ENCODE results near the gene MATN4. TPM values are rescaled to one million over a fixed set of nuclear protein-coding genes. Genes with fewer than 3 reads are reported as not detected.

Gene MATN4
- total and polyA plus RNA-seq, 2 of the 13 experiments (the other 11 are each of a cell fraction or from before 2014, with no cell fraction given), result not detected

DNA sequence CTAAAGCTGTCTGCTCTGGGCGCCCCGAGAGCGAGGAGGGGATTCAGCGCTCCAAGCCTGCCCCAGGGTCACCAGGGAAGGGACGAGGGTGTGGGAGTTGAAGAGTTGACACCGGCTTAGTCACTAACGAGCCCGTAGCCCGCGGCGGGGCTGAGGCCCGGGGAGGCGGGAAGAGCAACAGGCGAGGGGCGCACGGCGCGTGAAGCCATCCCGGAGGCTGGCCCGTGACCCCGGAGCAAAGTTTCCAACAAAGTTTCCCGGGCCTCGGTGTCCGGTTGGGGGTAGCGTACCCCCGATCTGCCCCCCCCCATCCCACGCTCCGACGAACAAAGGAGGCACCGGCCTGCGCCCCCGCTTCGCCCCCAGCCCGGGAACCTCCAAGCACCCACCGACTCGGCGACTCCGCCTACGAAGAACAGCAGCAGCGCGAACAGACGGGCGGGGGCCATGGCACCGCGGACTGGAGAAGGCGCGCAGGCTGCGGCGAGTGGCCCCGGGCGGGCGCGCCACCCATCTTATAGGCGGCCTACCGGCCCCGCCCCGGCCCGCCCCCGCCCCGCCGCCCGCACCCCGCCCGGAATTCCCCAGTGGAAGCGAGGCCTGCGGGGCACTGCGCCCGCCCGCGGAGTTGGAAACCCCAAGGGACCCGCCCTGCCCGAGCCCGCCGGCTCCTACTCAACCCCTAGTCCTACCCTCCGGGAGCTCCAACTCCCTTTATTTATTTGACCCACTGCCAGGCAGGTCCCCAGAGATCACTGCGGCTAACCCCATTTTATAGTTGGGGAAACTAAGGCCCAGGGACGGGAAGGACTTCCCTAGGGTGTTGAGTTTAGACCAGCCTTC lies 40.1 kb upstream of the MATN4 start, which contains the start of gene SDC4 (continued):
- TF ChIP-seq, protein P1, sequence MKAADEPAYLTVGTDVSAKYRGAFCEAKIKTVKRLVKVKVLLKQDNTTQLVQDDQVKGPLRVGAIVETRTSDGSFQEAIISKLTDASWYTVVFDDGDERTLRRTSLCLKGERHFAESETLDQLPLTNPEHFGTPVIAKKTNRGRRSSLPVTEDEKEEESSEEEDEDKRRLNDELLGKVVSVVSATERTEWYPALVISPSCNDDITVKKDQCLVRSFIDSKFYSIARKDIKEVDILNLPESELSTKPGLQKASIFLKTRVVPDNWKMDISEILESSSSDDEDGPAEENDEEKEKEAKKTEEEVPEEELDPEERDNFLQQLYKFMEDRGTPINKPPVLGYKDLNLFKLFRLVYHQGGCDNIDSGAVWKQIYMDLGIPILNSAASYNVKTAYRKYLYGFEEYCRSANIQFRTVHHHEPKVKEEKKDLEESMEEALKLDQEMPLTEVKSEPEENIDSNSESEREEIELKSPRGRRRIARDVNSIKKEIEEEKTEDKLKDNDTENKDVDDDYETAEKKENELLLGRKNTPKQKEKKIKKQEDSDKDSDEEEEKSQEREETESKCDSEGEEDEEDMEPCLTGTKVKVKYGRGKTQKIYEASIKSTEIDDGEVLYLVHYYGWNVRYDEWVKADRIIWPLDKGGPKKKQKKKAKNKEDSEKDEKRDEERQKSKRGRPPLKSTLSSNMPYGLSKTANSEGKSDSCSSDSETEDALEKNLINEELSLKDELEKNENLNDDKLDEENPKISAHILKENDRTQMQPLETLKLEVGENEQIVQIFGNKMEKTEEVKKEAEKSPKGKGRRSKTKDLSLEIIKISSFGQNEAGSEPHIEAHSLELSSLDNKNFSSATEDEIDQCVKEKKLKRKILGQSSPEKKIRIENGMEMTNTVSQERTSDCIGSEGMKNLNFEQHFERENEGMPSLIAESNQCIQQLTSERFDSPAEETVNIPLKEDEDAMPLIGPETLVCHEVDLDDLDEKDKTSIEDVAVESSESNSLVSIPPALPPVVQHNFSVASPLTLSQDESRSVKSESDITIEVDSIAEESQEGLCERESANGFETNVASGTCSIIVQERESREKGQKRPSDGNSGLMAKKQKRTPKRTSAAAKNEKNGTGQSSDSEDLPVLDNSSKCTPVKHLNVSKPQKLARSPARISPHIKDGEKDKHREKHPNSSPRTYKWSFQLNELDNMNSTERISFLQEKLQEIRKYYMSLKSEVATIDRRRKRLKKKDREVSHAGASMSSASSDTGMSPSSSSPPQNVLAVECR (CRISPR knock-in tag; IDR thresholded peaks at IDR 0.05; ENCODE audit: borderline replicate concordance), result peak; percentile 78
- TF ChIP-seq, protein P2, sequence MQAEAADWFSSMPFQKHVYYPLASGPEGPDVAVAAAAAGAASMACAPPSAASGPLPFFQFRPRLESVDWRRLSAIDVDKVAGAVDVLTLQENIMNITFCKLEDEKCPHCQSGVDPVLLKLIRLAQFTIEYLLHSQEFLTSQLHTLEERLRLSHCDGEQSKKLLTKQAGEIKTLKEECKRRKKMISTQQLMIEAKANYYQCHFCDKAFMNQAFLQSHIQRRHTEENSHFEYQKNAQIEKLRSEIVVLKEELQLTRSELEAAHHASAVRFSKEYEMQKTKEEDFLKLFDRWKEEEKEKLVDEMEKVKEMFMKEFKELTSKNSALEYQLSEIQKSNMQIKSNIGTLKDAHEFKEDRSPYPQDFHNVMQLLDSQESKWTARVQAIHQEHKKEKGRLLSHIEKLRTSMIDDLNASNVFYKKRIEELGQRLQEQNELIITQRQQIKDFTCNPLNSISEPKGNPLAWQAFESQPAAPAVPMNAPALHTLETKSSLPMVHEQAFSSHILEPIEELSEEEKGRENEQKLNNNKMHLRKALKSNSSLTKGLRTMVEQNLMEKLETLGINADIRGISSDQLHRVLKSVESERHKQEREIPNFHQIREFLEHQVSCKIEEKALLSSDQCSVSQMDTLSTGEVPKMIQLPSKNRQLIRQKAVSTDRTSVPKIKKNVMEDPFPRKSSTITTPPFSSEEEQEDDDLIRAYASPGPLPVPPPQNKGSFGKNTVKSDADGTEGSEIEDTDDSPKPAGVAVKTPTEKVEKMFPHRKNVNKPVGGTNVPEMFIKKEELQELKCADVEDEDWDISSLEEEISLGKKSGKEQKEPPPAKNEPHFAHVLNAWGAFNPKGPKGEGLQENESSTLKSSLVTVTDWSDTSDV (CRISPR knock-in tag; IDR thresholded peaks at IDR 0.05), result peak; percentile 37; the same call in 1 of the 2 replicates
- TF ChIP-seq ZBTB7B (CRISPR knock-in tag; IDR thresholded peaks at IDR 0.05) (no peak), NFRKB (IDR thresholded peaks at IDR 0.05) (no peak)
- TF ChIP-seq, protein P3, sequence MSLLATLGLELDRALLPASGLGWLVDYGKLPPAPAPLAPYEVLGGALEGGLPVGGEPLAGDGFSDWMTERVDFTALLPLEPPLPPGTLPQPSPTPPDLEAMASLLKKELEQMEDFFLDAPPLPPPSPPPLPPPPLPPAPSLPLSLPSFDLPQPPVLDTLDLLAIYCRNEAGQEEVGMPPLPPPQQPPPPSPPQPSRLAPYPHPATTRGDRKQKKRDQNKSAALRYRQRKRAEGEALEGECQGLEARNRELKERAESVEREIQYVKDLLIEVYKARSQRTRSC (CRISPR knock-in tag; IDR thresholded peaks at IDR 0.05; ENCODE audit: low read depth), result no peak
- TF ChIP-seq, protein P4, sequence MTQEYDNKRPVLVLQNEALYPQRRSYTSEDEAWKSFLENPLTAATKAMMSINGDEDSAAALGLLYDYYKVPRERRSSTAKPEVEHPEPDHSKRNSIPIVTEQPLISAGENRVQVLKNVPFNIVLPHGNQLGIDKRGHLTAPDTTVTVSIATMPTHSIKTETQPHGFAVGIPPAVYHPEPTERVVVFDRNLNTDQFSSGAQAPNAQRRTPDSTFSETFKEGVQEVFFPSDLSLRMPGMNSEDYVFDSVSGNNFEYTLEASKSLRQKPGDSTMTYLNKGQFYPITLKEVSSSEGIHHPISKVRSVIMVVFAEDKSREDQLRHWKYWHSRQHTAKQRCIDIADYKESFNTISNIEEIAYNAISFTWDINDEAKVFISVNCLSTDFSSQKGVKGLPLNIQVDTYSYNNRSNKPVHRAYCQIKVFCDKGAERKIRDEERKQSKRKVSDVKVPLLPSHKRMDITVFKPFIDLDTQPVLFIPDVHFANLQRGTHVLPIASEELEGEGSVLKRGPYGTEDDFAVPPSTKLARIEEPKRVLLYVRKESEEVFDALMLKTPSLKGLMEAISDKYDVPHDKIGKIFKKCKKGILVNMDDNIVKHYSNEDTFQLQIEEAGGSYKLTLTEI (CRISPR knock-in tag; conservative IDR thresholded peaks at IDR 0.05), result no peak
- TF ChIP-seq, protein P5, sequence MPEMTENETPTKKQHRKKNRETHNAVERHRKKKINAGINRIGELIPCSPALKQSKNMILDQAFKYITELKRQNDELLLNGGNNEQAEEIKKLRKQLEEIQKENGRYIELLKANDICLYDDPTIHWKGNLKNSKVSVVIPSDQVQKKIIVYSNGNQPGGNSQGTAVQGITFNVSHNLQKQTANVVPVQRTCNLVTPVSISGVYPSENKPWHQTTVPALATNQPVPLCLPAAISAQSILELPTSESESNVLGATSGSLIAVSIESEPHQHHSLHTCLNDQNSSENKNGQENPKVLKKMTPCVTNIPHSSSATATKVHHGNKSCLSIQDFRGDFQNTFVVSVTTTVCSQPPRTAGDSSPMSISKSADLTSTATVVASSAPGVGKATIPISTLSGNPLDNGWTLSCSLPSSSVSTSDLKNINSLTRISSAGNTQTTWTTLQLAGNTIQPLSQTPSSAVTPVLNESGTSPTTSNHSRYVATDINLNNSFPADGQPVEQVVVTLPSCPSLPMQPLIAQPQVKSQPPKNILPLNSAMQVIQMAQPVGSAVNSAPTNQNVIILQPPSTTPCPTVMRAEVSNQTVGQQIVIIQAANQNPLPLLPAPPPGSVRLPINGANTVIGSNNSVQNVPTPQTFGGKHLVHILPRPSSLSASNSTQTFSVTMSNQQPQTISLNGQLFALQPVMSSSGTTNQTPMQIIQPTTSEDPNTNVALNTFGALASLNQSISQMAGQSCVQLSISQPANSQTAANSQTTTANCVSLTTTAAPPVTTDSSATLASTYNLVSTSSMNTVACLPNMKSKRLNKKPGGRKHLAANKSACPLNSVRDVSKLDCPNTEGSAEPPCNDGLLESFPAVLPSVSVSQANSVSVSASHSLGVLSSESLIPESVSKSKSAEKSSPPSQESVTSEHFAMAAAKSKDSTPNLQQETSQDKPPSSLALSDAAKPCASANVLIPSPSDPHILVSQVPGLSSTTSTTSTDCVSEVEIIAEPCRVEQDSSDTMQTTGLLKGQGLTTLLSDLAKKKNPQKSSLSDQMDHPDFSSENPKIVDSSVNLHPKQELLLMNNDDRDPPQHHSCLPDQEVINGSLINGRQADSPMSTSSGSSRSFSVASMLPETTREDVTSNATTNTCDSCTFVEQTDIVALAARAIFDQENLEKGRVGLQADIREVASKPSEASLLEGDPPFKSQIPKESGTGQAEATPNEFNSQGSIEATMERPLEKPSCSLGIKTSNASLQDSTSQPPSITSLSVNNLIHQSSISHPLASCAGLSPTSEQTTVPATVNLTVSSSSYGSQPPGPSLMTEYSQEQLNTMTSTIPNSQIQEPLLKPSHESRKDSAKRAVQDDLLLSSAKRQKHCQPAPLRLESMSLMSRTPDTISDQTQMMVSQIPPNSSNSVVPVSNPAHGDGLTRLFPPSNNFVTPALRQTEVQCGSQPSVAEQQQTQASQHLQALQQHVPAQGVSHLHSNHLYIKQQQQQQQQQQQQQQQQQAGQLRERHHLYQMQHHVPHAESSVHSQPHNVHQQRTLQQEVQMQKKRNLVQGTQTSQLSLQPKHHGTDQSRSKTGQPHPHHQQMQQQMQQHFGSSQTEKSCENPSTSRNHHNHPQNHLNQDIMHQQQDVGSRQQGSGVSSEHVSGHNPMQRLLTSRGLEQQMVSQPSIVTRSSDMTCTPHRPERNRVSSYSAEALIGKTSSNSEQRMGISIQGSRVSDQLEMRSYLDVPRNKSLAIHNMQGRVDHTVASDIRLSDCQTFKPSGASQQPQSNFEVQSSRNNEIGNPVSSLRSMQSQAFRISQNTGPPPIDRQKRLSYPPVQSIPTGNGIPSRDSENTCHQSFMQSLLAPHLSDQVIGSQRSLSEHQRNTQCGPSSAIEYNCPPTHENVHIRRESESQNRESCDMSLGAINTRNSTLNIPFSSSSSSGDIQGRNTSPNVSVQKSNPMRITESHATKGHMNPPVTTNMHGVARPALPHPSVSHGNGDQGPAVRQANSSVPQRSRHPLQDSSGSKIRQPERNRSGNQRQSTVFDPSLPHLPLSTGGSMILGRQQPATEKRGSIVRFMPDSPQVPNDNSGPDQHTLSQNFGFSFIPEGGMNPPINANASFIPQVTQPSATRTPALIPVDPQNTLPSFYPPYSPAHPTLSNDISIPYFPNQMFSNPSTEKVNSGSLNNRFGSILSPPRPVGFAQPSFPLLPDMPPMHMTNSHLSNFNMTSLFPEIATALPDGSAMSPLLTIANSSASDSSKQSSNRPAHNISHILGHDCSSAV (CRISPR knock-in tag; IDR thresholded peaks at IDR 0.05; ENCODE audit: borderline replicate concordance), result no peak
